H9 (cell line): ENCODE measurements around the gene ABR. TPM values are rescaled to one million over a fixed set of nuclear protein-coding genes. Genes with fewer than 3 reads are reported as not detected.
A peak's percentile ranks its signal among the peaks of the same experiment; 100 is the strongest.

Experiments
- DNase-seq: peaks from one replicate; pipeline ENCODE4 v3.0.0-alpha.2; 2017
- H2AFZ ChIP-seq: one replicate; pipeline ENCODE4 v1.6.1; 2013; ENCODE audit warnings: mild to moderate bottlenecking, low read length, control low read depth, moderate library complexity
- H2AK5ac ChIP-seq: 2 replicates; pipeline ENCODE4 v1.6.1; 2013; ENCODE audit warnings: low read length, control low read depth, mixed read lengths; ENCODE audit not compliant: insufficient read length
- H2BK120ac ChIP-seq: one replicate; pipeline ENCODE4 v1.6.1; 2013; ENCODE audit warnings: low read depth, mild to moderate bottlenecking, low read length, control low read depth, inconsistent platforms; ENCODE audit not compliant: poor library complexity, severe bottlenecking
- H2BK12ac ChIP-seq: 2 replicates; pipeline ENCODE4 v1.6.1; 2013; ENCODE audit warnings: low read length, control low read depth, mixed read lengths, low read depth; ENCODE audit not compliant: insufficient read length
- H2BK15ac ChIP-seq: 2 replicates; pipeline ENCODE4 v1.6.1; 2013; ENCODE audit warnings: low read depth, low read length, control low read depth
- H2BK20ac ChIP-seq: one replicate; pipeline ENCODE4 v1.6.1; 2013; ENCODE audit warnings: low read depth, mild to moderate bottlenecking, low read length, control low read depth, inconsistent platforms; ENCODE audit not compliant: poor library complexity, severe bottlenecking
- H2BK5ac ChIP-seq: 2 replicates; pipeline ENCODE4 v1.6.1; 2013; ENCODE audit warnings: low read length, control low read depth, mixed read lengths; ENCODE audit not compliant: insufficient read length
- H3K14ac ChIP-seq: 2 replicates; pipeline ENCODE4 v1.6.1; 2013; ENCODE audit warnings: low read length, control low read depth; ENCODE audit not compliant: insufficient read depth
- H3K18ac ChIP-seq: 2 replicates; pipeline ENCODE4 v1.6.1; 2013; ENCODE audit warnings: low read depth, mild to moderate bottlenecking, mixed read lengths, low read length, control low read depth; ENCODE audit not compliant: insufficient read length
- H3K23ac ChIP-seq: 2 replicates; pipeline ENCODE4 v1.6.1; 2013; ENCODE audit warnings: low read length, control low read depth, mixed read lengths, low read depth; ENCODE audit not compliant: insufficient read length
- H3K23me2 ChIP-seq: 2 replicates; pipeline ENCODE4 v1.6.1; 2013; ENCODE audit warnings: low read depth, mild to moderate bottlenecking, mixed read lengths, low read length, control low read depth; ENCODE audit not compliant: insufficient read length, poor library complexity, severe bottlenecking
- H3K27ac ChIP-seq: 2 replicates; pipeline ENCODE4 v1.5.1; 2013; ENCODE audit warnings: low read length, control low read depth, mixed read lengths, low read depth; ENCODE audit not compliant: insufficient read length
- H3K27me3 ChIP-seq: 2 replicates; pipeline ENCODE4 v1.6.1; 2013; ENCODE audit warnings: low read length, control low read depth, inconsistent platforms; ENCODE audit not compliant: insufficient read depth
- H3K4ac ChIP-seq: 2 replicates; pipeline ENCODE4 v1.6.1; 2013; ENCODE audit warnings: low read depth, mild to moderate bottlenecking, control low read depth, inconsistent platforms, low read length, moderate library complexity
- H3K4me1 ChIP-seq: 2 replicates; pipeline ENCODE4 v1.6.1; 2013; ENCODE audit warnings: low read length, control low read depth, inconsistent platforms; ENCODE audit not compliant: insufficient read depth
- H3K4me2 ChIP-seq: 2 replicates; pipeline ENCODE4 v1.6.1; 2013; ENCODE audit warnings: low read length, control low read depth, mixed read lengths; ENCODE audit not compliant: insufficient read length, insufficient read depth
- H3K56ac ChIP-seq: 2 replicates; pipeline ENCODE4 v1.6.1; 2013; ENCODE audit warnings: low read depth, mild to moderate bottlenecking, mixed read lengths, low read length, control low read depth; ENCODE audit not compliant: insufficient read length
- H3K79me1 ChIP-seq: 2 replicates; pipeline ENCODE4 v1.6.1; 2013; ENCODE audit warnings: low read depth, mild to moderate bottlenecking, moderate library complexity, low read length, control low read depth, inconsistent platforms; ENCODE audit not compliant: insufficient read depth, poor library complexity, severe bottlenecking
- H3K79me2 ChIP-seq: 2 replicates; pipeline ENCODE4 v1.6.1; 2013; ENCODE audit warnings: low read length, control low read depth, inconsistent platforms; ENCODE audit not compliant: insufficient read depth
- H3K9ac ChIP-seq: 2 replicates; pipeline ENCODE4 v1.6.1; 2013; ENCODE audit warnings: low read length, control low read depth, mixed read lengths; ENCODE audit not compliant: insufficient read length; ENCODE audit errors: extremely low read depth
- H3K9me3 ChIP-seq: one replicate; pipeline ENCODE4 v1.6.1; 2013; ENCODE audit warnings: low read depth, low read length, inconsistent platforms; ENCODE audit not compliant: control insufficient read depth
- H3T11ph ChIP-seq: one replicate; pipeline ENCODE4 v1.6.1; 2013; ENCODE audit warnings: mild to moderate bottlenecking, low read length, control low read depth, inconsistent platforms
- H4K20me1 ChIP-seq: one replicate; pipeline ENCODE4 v1.6.1; 2013; ENCODE audit not compliant: control insufficient read depth, insufficient read length, insufficient read depth
- H4K5ac ChIP-seq: 2 replicates; pipeline ENCODE4 v1.6.1; 2013; ENCODE audit warnings: low read depth, mild to moderate bottlenecking, mixed read lengths, low read length, control low read depth; ENCODE audit not compliant: insufficient read length
- H4K8ac ChIP-seq: replicated peaks from 2 replicates; pipeline ENCODE4 v1.6.1; 2013; ENCODE audit warnings: low read length, control low read depth, mixed read lengths, low read depth; ENCODE audit not compliant: insufficient read length
- H4K91ac ChIP-seq: 2 replicates; pipeline ENCODE4 v1.6.1; 2013; ENCODE audit warnings: low read depth, mild to moderate bottlenecking, moderate library complexity, mixed read lengths, low read length, control low read depth; ENCODE audit not compliant: insufficient read length
- H3K27ac Mint-ChIP-seq, 3 experiments: 2 replicates in 2 of 3; 3 replicates in 1 of 3; pipeline ENCODE4 v1.8.0; 2020 to 2021; ENCODE audit warnings: mixed read lengths in 3 of 3, mild to moderate bottlenecking in 1 of 3, moderate library complexity in 1 of 3
- H3K27me3 Mint-ChIP-seq: 2 replicates; pipeline ENCODE4 v1.8.0; 2021; ENCODE audit warnings: low read depth, mild to moderate bottlenecking, moderate library complexity, mixed read lengths
- H3K36me3 Mint-ChIP-seq, 3 experiments: 2 replicates in 2 of 3; 3 replicates in 1 of 3; pipeline ENCODE4 v1.8.0; 2020 to 2021; ENCODE audit warnings: low read depth in 3 of 3, mixed read lengths in 3 of 3; ENCODE audit not compliant: insufficient read depth in 1 of 3
- H3K4me1 Mint-ChIP-seq, 2 experiments: 2 replicates each; pipeline ENCODE4 v1.8.0; 2020; ENCODE audit warnings: mixed read lengths in 2 of 2
- H3K4me3 Mint-ChIP-seq, 2 experiments: 2 replicates in 1 of 2; 3 replicates in 1 of 2; pipeline ENCODE4 v1.8.0; 2020 to 2021; ENCODE audit warnings: mild to moderate bottlenecking in 2 of 2, mixed read lengths in 2 of 2, moderate library complexity in 1 of 2
- H3K9me3 Mint-ChIP-seq, 2 experiments: 2 replicates in 1 of 2; 3 replicates in 1 of 2; pipeline ENCODE4 v1.8.0; 2020; ENCODE audit warnings: mild to moderate bottlenecking in 2 of 2, mixed read lengths in 2 of 2, moderate library complexity in 1 of 2
- CTCF ChIP-seq: fragments of 200-600 bp; sonication (generic); conservative IDR thresholded peaks from 3 replicates; pipeline ENCODE4 v1.8.0; 2021; ENCODE audit warnings: antibody characterized with exemption, mild to moderate bottlenecking
- WGBS: extraction: QIAGEN DNeasy Blood & Tissue Kit; methylation state at CpG from one replicate; pipeline ENCODE4 v1.1.7; 2013; ENCODE audit warnings: missing lambda C conversion rate, low lambda C conversion rate, mixed read lengths; ENCODE audit not compliant: insufficient read length; ENCODE audit errors: extremely low coverage; 5-methylcytosine and 5-hydroxymethylcytosine counted together
- total RNA-seq: library from RNA; stranded (reverse); gene quantifications from 2 replicates; pipeline ENCODE4 v1.2.1, GENCODE V29; 2021

Gene ABR
- total RNA-seq, 1 experiment from 2014 or later, result 34.7 TPM

- H3K4me1 ChIP-seq, result no peaks in the 10 kb centered on the region
- H3K9ac ChIP-seq, result no peak overlapping the region
- H3K27ac Mint-ChIP-seq, result peak overlapping the region in 1 of 3 experiments; percentile 31; a peak in 1 of 7 replicates
Observed at GRCh38 chr17:1126250-1126797, 53.5 kb downstream of the ABR start.

More at GRCh38 chr17:1126250-1126797, 53.5 kb downstream of the ABR start:
- H3K4ac ChIP-seq, result no peak overlapping the region
- no peak overlapping the region for H4K91ac ChIP-seq
- no CpG with 5 or more reads among the region's 26 CpGs for WGBS
- no peak overlapping the region for H3K18ac ChIP-seq
- H4K8ac ChIP-seq, result no peak overlapping the region
- H3K23me2 ChIP-seq, result no peaks in the 10 kb centered on the region
- H3K56ac ChIP-seq, result no peak overlapping the region
- no peak overlapping the region for H2BK20ac ChIP-seq
- H2BK15ac ChIP-seq, result no peak overlapping the region
- no peak overlapping the region for H4K5ac ChIP-seq
- H3K27ac ChIP-seq, result no peak overlapping the region
- DNase-seq, result no peak
- H3K9me3 ChIP-seq, result no peaks in the 10 kb centered on the region
- Mint-ChIP-seq H3K9me3 (no peaks in the 10 kb centered on the region), H3K4me1 (peaks cover 0 to 15% of the 10 kb centered on the region in 2 experiments; a peak in 3 of 4 replicates), H3K4me3 (no peak overlapping the region), H3K27me3 (peaks cover 12% of the 10 kb centered on the region), H3K36me3 (peaks cover 0 to 13% (median 3%) of the 10 kb centered on the region in 3 experiments; a peak in 5 of 7 replicates)
- H2BK120ac ChIP-seq, result no peak overlapping the region
- H3K4me2 ChIP-seq, result no peak overlapping the region
- H2BK5ac ChIP-seq, result no peak overlapping the region
- H2AFZ ChIP-seq, result no peak overlapping the region
- H3T11ph ChIP-seq, result no peak overlapping the region
- no peak for TF ChIP-seq CTCF
- H3K27me3 ChIP-seq, result no peaks in the 10 kb centered on the region
- no peak overlapping the region for H2AK5ac ChIP-seq
- H3K14ac ChIP-seq, result no peak overlapping the region
- no peaks in the 10 kb centered on the region for H3K79me1 ChIP-seq
- H2BK12ac ChIP-seq, result no peak overlapping the region
- no peaks in the 10 kb centered on the region for H4K20me1 ChIP-seq
- H3K23ac ChIP-seq, result no peak overlapping the region
- no peaks in the 10 kb centered on the region for H3K79me2 ChIP-seq
